Measurements from ENCODE around the gene GDF9. TPM values are rescaled to one million over a fixed set of nuclear protein-coding genes. Genes with fewer than 3 reads are reported as not detected.

Gene GDF9
- total RNA-seq, 2 experiments from 2014 or later, result 0.41 to 0.69 TPM

DNA sequence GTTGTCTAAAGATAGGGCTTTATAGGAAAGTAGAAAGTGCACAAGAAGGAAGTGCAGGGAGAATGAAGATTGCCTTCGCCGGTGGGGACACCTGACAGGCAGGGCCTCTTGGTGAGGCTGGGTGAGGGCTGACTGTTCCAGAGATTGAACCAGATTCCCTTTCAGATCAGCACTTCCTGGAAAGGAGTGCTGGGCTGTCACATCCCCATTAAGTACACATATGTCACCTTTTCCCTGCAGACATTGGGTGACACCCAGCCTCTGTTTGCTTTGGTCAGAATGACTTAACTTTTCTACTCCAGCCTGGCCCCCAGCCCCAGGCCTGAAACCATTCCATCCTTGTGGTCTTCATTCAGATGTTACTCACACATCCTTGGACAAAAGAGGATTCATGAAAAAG, 28.4 kb downstream of the GDF9 start:
- intact Hi-C loops (cut with DNase I, micrococcal nuclease), result no loop called here
- CTCF ChIA-PET, result interaction anchor here (1.2 to 1.5 kb wide), 2 partner anchors 10 to 13 kb away, joined by 3 read pairs; no protein-coding TSS in a partner anchor
- no peak overlapping the region for H3K4me3 Mint-ChIP-seq
- H3K4me1 Mint-ChIP-seq, result no peaks in the 10 kb centered on the region
- ATAC-seq (no peak), DNase-seq (no peak)
- H3K27me3 Mint-ChIP-seq, result no peaks in the 10 kb centered on the region
- H3K27ac Mint-ChIP-seq, result no peak overlapping the region
- POLR2A ChIA-PET, result no interaction called here
- H3K36me3 Mint-ChIP-seq (ENCODE audit: low read depth), result no peaks in the 10 kb centered on the region
- H3K9me3 Mint-ChIP-seq (ENCODE audit: low read depth), result no peaks in the 10 kb centered on the region

- intact Hi-C loops (cut with DNase I, micrococcal nuclease), result no loop called here
- Mint-ChIP-seq H3K36me3 (ENCODE audit: low read depth) (no peaks in the 10 kb centered on the region), H3K4me3 (no peak overlapping the region), H3K27me3 (peaks cover 3% of the 10 kb centered on the region), H3K9me3 (ENCODE audit: low read depth) (no peaks in the 10 kb centered on the region), H3K4me1 (no peaks in the 10 kb centered on the region), H3K27ac (no peak overlapping the region)
- DNase-seq (no peak), ATAC-seq (no peak)
- POLR2A ChIA-PET, result no interaction called here
- CTCF ChIA-PET, result interaction anchor here (0.6 to 1.0 kb wide), 2 partner anchors 17 to 505 kb away, joined by 3 to 4 read pairs; no protein-coding TSS in a partner anchor
Observed at GRCh38 chr5:132836852-132837251, 29.4 kb downstream of the GDF9 start.

DNA sequence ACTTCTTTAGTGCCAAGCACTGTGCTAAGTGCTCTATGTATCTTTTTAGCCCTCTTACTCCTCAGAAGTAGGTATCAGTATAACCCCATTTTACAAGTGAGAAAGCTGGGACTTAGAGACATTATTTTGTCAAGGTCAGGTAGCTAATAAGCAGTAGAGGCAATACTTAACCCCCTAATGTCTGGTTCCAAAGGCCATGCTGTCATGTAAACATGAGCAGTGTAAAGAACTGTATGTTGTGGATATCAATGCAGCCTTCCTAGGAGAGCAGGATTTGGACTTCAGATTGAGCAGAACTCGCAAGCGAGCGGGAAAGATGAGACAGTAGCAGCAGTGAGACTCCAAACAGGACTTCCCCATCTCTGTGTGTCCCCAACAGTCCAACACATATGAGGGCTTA, 32.2 kb downstream of the GDF9 start:
- H3K27me3 Mint-ChIP-seq, result peaks cover 14% of the 10 kb centered on the region
- ChIA-PET CTCF (interaction anchor here (0.6 to 2.5 kb wide), 9 partner anchors 8 to 237 kb away, joined by 3 to 7 read pairs (median 3); no protein-coding TSS in a partner anchor), POLR2A (no interaction called here)
- no peak overlapping the region for H3K4me3 Mint-ChIP-seq
- H3K27ac Mint-ChIP-seq, result no peak overlapping the region
- intact Hi-C loops (cut with DNase I, micrococcal nuclease), result no loop called here
- ATAC-seq (no peak), DNase-seq (no peak)
- H3K36me3 Mint-ChIP-seq (ENCODE audit: low read depth), result no peaks in the 10 kb centered on the region
- H3K4me1 Mint-ChIP-seq, result peaks cover 2% of the 10 kb centered on the region
- H3K9me3 Mint-ChIP-seq (ENCODE audit: low read depth), result no peaks in the 10 kb centered on the region

- Mint-ChIP-seq H3K36me3 (ENCODE audit: low read depth) (no peaks in the 10 kb centered on the region), H3K27me3 (peaks cover 19% of the 10 kb centered on the region), H3K9me3 (ENCODE audit: low read depth) (no peaks in the 10 kb centered on the region), H3K27ac (no peak overlapping the region), H3K4me3 (no peak overlapping the region), H3K4me1 (peaks cover 2% of the 10 kb centered on the region)
- ChIA-PET CTCF (interaction anchor here (1.3 to 1.6 kb wide), 2 partner anchors 12 to 22 kb away, joined by 5 to 6 read pairs; no protein-coding TSS in a partner anchor), POLR2A (interaction anchor here (0.7 kb wide), 1 partner anchor 219 kb away, joined by 3 read pairs; the partner anchor contains the start of gene HSPA4)
- no peak for DNase-seq
- intact Hi-C loops (cut with DNase I, micrococcal nuclease), result no loop called here
- no peak for ATAC-seq
Observed at GRCh38 chr5:132832612-132833011, 33.7 kb downstream of the GDF9 start.

- Mint-ChIP-seq H3K4me3 (peak overlapping the region; percentile 61), H3K4me1 (peaks cover 2% of the 10 kb centered on the region), H3K9me3 (ENCODE audit: low read depth) (no peaks in the 10 kb centered on the region), H3K27ac (no peak overlapping the region), H3K36me3 (ENCODE audit: low read depth) (no peaks in the 10 kb centered on the region), H3K27me3 (peaks cover 32% of the 10 kb centered on the region)
- DNase-seq, result no peak
- ATAC-seq, result no peak
- ChIA-PET POLR2A (no interaction called here), CTCF (interaction anchor here (0.6 to 5.3 kb wide), 7 partner anchors 12 to 417 kb away, joined by 3 to 50 read pairs (median 3); no protein-coding TSS in a partner anchor)
- intact Hi-C loops (cut with DNase I, micrococcal nuclease), result no loop called here
Observed at GRCh38 chr5:132831095-132831860, 35.0 kb downstream of the GDF9 start.

DNA sequence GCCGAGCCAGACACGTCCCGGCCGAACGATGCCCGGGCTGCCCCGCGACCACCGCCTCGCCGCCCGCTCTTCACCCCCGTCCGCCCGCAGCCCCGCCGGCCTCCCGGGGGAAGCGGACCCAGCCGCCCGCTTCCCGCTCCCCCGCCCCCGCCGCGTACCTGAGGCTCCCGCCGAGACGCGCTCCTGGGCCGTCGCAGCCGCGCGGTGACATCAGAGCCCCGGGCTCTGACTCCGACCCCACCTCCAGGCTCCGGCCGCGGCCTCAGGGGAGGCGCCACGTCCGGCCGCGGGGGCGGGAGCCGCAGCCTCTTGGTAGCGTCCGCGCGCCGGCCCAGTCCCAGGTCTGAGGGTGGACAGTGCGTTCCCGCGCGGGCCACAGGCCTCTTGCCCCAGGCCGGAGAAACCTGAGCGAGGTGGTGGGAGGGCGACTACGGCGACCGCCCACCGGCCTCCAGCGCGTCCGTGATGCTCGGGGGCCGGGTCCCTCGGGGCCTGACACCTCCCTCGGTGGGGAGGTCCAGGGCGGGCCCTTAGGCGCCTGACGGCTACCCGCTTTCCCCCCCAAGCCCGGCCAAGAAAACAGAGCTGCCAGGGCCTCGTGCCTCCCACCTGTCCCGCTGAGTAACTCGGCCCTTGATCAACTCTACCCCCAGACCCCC, 35.7 kb downstream of the GDF9 start, which contains the start of gene SHROOM1:
Gene SHROOM1, minus strand, starts transcription at position 212 of the 659 bp plus-strand sequence. CDS start 4,507 bp downstream, outside the sequence.
- H3K27me3 Mint-ChIP-seq, result peaks cover 35% of the 10 kb centered on the region
- H3K4me1 Mint-ChIP-seq, result peaks cover 2% of the 10 kb centered on the region

GRCh38 chr5:132829742-132830435, 36.4 kb downstream of the GDF9 start:
- ChIA-PET POLR2A (interaction anchor here (0.5 kb wide), 1 partner anchor 239 kb away, joined by 10 read pairs; no protein-coding TSS in a partner anchor), CTCF (interaction anchor here (0.5 to 5.3 kb wide), 14 partner anchors 10 to 917 kb away, joined by 3 to 50 read pairs (median 4); partner anchors contain the start of genes GDF9 and UQCRQ)
- H3K27ac Mint-ChIP-seq, result no peak overlapping the region
- H3K27me3 Mint-ChIP-seq, result peaks cover 38% of the 10 kb centered on the region
- H3K4me1 Mint-ChIP-seq, result peaks cover 2% of the 10 kb centered on the region
- intact Hi-C loops (cut with DNase I, micrococcal nuclease), result loop anchor here (1.0 kb wide), 2 partner anchors 36 to 53 kb away; partner anchors contain the start of genes GDF9 (in 2 of the 2) and UQCRQ (in 2 of the 2)
- H3K4me3 Mint-ChIP-seq, result peak overlapping the region; percentile 70
- no peaks in the 10 kb centered on the region for H3K9me3 Mint-ChIP-seq (ENCODE audit: low read depth)
- DNase-seq (peak; percentile 86), ATAC-seq (peak; percentile 87)
- no peaks in the 10 kb centered on the region for H3K36me3 Mint-ChIP-seq (ENCODE audit: low read depth)

More for the DNA sequence above, 35.7 kb downstream of the GDF9 start, which contains the start of gene SHROOM1:
- Mint-ChIP-seq H3K4me3 (peak within 1 kb of the TSS; percentile 70), H3K27ac (no peak within 1 kb of the TSS), H3K9me3 (ENCODE audit: low read depth) (no peaks in the 10 kb centered on the region), H3K36me3 (ENCODE audit: low read depth) (no peaks in the 10 kb centered on the region)
- ATAC-seq (peak; percentile 35), DNase-seq (peak; percentile 53)
- POLR2A ChIA-PET, result interaction anchor here (0.5 kb wide), 1 partner anchor 238 kb away, joined by 10 read pairs; no protein-coding TSS in a partner anchor
- CTCF ChIA-PET, result interaction anchor here (0.5 to 5.3 kb wide), 12 partner anchors 11 to 916 kb away, joined by 3 to 50 read pairs (median 4); partner anchors contain the start of genes GDF9 and UQCRQ
- intact Hi-C loops (cut with DNase I, micrococcal nuclease), result loop anchor here (1.0 kb wide), 2 partner anchors 36 to 53 kb away; partner anchors contain the start of genes GDF9 (in 2 of the 2) and UQCRQ (in 2 of the 2)

- H3K27me3 Mint-ChIP-seq, result peaks cover 45% of the 10 kb centered on the region
- ChIA-PET POLR2A (interaction anchor here (0.7 to 0.8 kb wide), 2 partner anchors 91 to 334 kb away, joined by 3 to 4 read pairs; no protein-coding TSS in a partner anchor), CTCF (interaction anchor here (0.6 to 5.3 kb wide), 10 partner anchors 9 to 328 kb away, joined by 3 to 50 read pairs (median 3); partner anchors contain the start of genes GDF9 and UQCRQ)
- no peaks in the 10 kb centered on the region for H3K36me3 Mint-ChIP-seq (ENCODE audit: low read depth)
- DNase-seq (no peak), ATAC-seq (no peak)
- H3K4me3 Mint-ChIP-seq, result peak overlapping the region; percentile 70
- no peaks in the 10 kb centered on the region for H3K9me3 Mint-ChIP-seq (ENCODE audit: low read depth)
- H3K27ac Mint-ChIP-seq, result no peak overlapping the region
- intact Hi-C loops (cut with DNase I, micrococcal nuclease), result no loop called here
- H3K4me1 Mint-ChIP-seq, result peaks cover 2% of the 10 kb centered on the region
Observed at GRCh38 chr5:132828846-132829494, 37.3 kb downstream of the GDF9 start.

DNA sequence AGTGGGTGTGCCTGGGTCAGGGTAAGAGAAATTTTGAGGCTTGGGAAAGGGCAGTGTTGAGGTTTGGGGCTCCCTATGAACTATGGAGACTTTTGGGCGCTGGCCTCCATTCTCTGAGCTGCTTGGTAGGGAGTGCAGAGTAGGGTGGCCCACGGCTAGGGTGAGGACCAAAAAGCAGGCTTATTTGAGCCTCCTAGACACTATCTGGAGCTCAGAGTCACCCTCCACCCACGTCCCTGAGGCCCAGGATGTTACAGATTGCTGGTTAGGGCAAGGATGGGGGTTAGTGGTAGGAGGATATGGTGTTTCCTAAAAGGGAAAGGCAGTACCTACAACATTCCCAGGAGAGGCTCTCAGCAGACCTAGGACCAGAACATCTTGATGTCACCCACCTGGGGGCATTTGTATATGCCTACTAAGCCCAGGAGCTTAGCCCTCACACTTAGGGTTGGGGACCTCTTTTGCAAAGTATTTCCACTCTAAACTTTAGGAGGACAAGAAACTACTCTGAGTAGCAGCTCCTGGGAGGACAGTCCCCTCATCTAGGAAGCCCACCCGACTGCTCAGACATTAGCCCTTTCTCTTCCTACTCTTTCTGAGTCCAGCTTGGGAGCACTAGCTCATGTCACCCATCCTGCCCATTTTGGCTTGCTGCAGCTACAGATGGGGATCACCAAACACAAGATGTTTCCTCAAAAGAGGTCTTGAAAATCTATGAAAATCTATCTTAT, 38.2 kb downstream of the GDF9 start:
- Mint-ChIP-seq H3K4me3 (no peak overlapping the region), H3K4me1 (peaks cover 2% of the 10 kb centered on the region), H3K36me3 (ENCODE audit: low read depth) (no peaks in the 10 kb centered on the region), H3K27me3 (peaks cover 49% of the 10 kb centered on the region), H3K9me3 (ENCODE audit: low read depth) (no peaks in the 10 kb centered on the region), H3K27ac (no peak overlapping the region)
- ChIA-PET CTCF (interaction anchor here (0.6 to 5.3 kb wide), 10 partner anchors 9 to 419 kb away, joined by 3 to 50 read pairs (median 4); no protein-coding TSS in a partner anchor), POLR2A (interaction anchor here (0.7 kb wide), 1 partner anchor 90 kb away, joined by 3 read pairs; no protein-coding TSS in a partner anchor)
- intact Hi-C loops (cut with DNase I, micrococcal nuclease), result no loop called here
- DNase-seq, result no peak
- ATAC-seq, result no peak

Measured in activated CD4-positive, alpha-beta T cell treated with anti-CD3 and anti-CD28 coated beads for 36 hours (primary cell).